ENCODE data around the gene PILRA. TPM values are rescaled to one million over a fixed set of nuclear protein-coding genes. Genes with fewer than 3 reads are reported as not detected.

The PILRA gene
- total and polyA plus RNA-seq, 2 donors (not counting 1 experiment from before 2014, with no cell fraction given): 10.3 to 23.0 TPM

GRCh38 chr7:100393233-100393905 is 20.1 kb downstream of the PILRA start:
- H3K4me3 Mint-ChIP-seq: peak overlapping the region; percentile 23
- ChIA-PET CTCF (interaction anchor here (0.6 to 1.5 kb wide), 6 partner anchors 15 to 314 kb away, joined by 3 to 7 read pairs (median 4); no protein-coding TSS in a partner anchor), POLR2A (interaction anchor here (1.6 kb wide), 1 partner anchor 24 kb away, joined by 6 read pairs; no protein-coding TSS in a partner anchor)
- DNase-seq: peak; percentile 27
- peaks cover 46% of the 10 kb centered on the region for H3K4me1 Mint-ChIP-seq
- Histone ChIP-seq H3K36me3 (replicated peaks in 1 of 2; ENCODE audit: control extremely low read depth in 1 of 2, control insufficient read depth in 1 of 2, extremely low read depth in 1 of 2, insufficient read depth in 2 of 2, low read length in 1 of 2) (no peaks in the 10 kb centered on the region), H3K27ac (ENCODE audit: low read length in 2 of 2) (peak overlapping the region; percentile 2 to 10), H3K9ac (ENCODE audit: low read length) (no peak overlapping the region), H3K4me1 (ENCODE audit: control insufficient read depth in 2 of 2, insufficient read depth in 2 of 2, low read length in 2 of 2) (peaks cover 30 to 40% of the 10 kb centered on the region in 2 donors), H2AFZ (ENCODE audit: insufficient read depth, low read depth, low read length, poor library complexity, severe bottlenecking) (no peak overlapping the region), H4K20me1 (ENCODE audit: control insufficient read depth, insufficient read depth, low read length, poor library complexity, severe bottlenecking) (no peaks in the 10 kb centered on the region), H3K4me2 (replicated peaks; ENCODE audit: low read depth, low read length, poor library complexity, severe bottlenecking) (peak overlapping the region; percentile 42), H3K9me3 (ENCODE audit: control extremely low read depth in 1 of 3, control insufficient read depth in 2 of 3, insufficient read depth in 1 of 3, low read length in 2 of 3) (peaks cover 0 to 4% (median 0%) of the 10 kb centered on the region in 3 donors), H3K27me3 (replicated peaks in 1 of 4; ENCODE audit: control extremely low read depth in 1 of 4, control insufficient read depth in 3 of 4, insufficient read depth in 4 of 4, low read length in 3 of 4) (no peaks in the 10 kb centered on the region), H3K4me3 (ENCODE audit: control extremely low read depth in 1 of 5, extremely low read depth in 1 of 5, insufficient read depth in 1 of 5, low read depth in 2 of 5, low read length in 4 of 5) (no peak overlapping the region), H3K79me2 (ENCODE audit: control insufficient read depth, insufficient read depth, low read length) (no peaks in the 10 kb centered on the region)
- no peak for TF ChIP-seq EZH2 (IDR thresholded peaks at IDR 0.05; ENCODE audit: borderline replicate concordance, insufficient read depth, low read depth, low read length, poor library complexity, severe bottlenecking)
- TF ChIP-seq CTCF (IDR thresholded peaks at IDR 0.05): no peak
- no peaks in the 10 kb centered on the region for H3K9me3 Mint-ChIP-seq (ENCODE audit: insufficient read depth)
- peak overlapping the region; percentile 68 for H3K27ac Mint-ChIP-seq
- WGBS (ENCODE audit: insufficient coverage): 13% methylated on average over 1 of the region's 4 CpGs
- ATAC-seq (ENCODE audit: low read depth): no peak
- intact Hi-C loops (cut with micrococcal nuclease): no loop called here
- H3K27me3 Mint-ChIP-seq: no peaks in the 10 kb centered on the region

- intact Hi-C loops (cut with micrococcal nuclease): no loop called here
- WGBS (ENCODE audit: insufficient coverage): no CpG with 5 or more reads among the region's 2 CpGs
- no peaks in the 10 kb centered on the region for H3K27me3 ChIP-seq (replicated peaks in 1 of 4; ENCODE audit: control extremely low read depth in 1 of 4, control insufficient read depth in 3 of 4, insufficient read depth in 4 of 4, low read length in 3 of 4)
- H3K79me2 ChIP-seq (ENCODE audit: control insufficient read depth, insufficient read depth, low read length): no peaks in the 10 kb centered on the region
- H3K9me3 ChIP-seq (ENCODE audit: control extremely low read depth in 1 of 3, control insufficient read depth in 2 of 3, insufficient read depth in 1 of 3, low read length in 2 of 3): peaks cover 0 to 4% (median 0%) of the 10 kb centered on the region in 3 donors
- no peak overlapping the region for H3K9ac ChIP-seq (ENCODE audit: low read length)
- Mint-ChIP-seq H3K4me3 (peak overlapping the region; percentile 0), H3K27me3 (no peaks in the 10 kb centered on the region), H3K9me3 (ENCODE audit: insufficient read depth) (no peaks in the 10 kb centered on the region), H3K4me1 (peaks cover 49% of the 10 kb centered on the region), H3K27ac (no peak overlapping the region)
- H3K4me2 ChIP-seq (replicated peaks; ENCODE audit: low read depth, low read length, poor library complexity, severe bottlenecking): peak overlapping the region; percentile 42
- no peak for ATAC-seq (ENCODE audit: low read depth)
- H3K36me3 ChIP-seq (replicated peaks in 1 of 2; ENCODE audit: control extremely low read depth in 1 of 2, control insufficient read depth in 1 of 2, extremely low read depth in 1 of 2, insufficient read depth in 2 of 2, low read length in 1 of 2): no peaks in the 10 kb centered on the region
- no peak overlapping the region for H3K4me3 ChIP-seq (ENCODE audit: control extremely low read depth in 1 of 5, extremely low read depth in 1 of 5, insufficient read depth in 1 of 5, low read depth in 2 of 5, low read length in 4 of 5)
- CTCF ChIA-PET: interaction anchor here (1.2 to 1.5 kb wide), 4 partner anchors 14 to 47 kb away, joined by 3 to 7 read pairs (median 4); no protein-coding TSS in a partner anchor
- POLR2A ChIA-PET: no interaction called here
- no peaks in the 10 kb centered on the region for H4K20me1 ChIP-seq (ENCODE audit: control insufficient read depth, insufficient read depth, low read length, poor library complexity, severe bottlenecking)
- no peak for DNase-seq
- no peak overlapping the region for H3K27ac ChIP-seq (ENCODE audit: low read length in 2 of 2)
- TF ChIP-seq EZH2 (IDR thresholded peaks at IDR 0.05; ENCODE audit: borderline replicate concordance, insufficient read depth, low read depth, low read length, poor library complexity, severe bottlenecking) (no peak), CTCF (IDR thresholded peaks at IDR 0.05) (no peak)
- H2AFZ ChIP-seq (ENCODE audit: insufficient read depth, low read depth, low read length, poor library complexity, severe bottlenecking): no peak overlapping the region
- H3K4me1 ChIP-seq (ENCODE audit: control insufficient read depth in 2 of 2, insufficient read depth in 2 of 2, low read length in 2 of 2): peaks cover 30 to 41% of the 10 kb centered on the region in 2 donors
Observed at GRCh38 chr7:100394077-100394476, 20.8 kb downstream of the PILRA start.

Data from B cell (primary cell).